HuH-7 (cell line): ENCODE data around the gene ATM.
A peak's percentile ranks its signal among the peaks of the same experiment; 100 is the strongest.
"Not testable (repeated sequence)": the region's sequence is repeated elsewhere in the genome, so short reads cannot be mapped to it uniquely, and the experiment has no call there.

Source experiments
- DNase-seq: peaks from one replicate; pipeline ENCODE4 v3.0.0; 2011; ENCODE audit warnings: low spot score

ATM gene

GRCh38 chr11:108278546-108278945, 55.7 kb downstream of the ATM start:
- DNase-seq, result no peak

DNA sequence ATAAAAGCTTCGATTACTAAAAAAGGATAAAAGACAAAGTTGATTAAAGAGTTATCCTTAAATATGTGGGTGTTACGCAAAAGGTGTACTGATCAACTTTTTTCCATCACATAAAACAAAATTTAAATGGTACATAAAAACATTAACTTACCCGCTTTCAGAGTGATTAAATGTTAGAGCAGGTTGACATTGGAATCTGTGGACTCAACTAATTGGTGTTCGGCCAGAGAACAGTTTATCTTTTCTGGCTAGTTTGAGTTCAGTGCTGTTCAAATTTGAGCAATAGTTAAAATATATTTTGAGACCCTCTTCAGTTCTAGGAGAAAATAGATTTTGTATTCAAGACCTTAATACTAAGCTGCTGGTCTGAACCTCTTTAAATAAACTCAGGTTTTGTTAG, 56.1 kb downstream of the ATM start:
- DNase-seq, result no peak

DNA sequence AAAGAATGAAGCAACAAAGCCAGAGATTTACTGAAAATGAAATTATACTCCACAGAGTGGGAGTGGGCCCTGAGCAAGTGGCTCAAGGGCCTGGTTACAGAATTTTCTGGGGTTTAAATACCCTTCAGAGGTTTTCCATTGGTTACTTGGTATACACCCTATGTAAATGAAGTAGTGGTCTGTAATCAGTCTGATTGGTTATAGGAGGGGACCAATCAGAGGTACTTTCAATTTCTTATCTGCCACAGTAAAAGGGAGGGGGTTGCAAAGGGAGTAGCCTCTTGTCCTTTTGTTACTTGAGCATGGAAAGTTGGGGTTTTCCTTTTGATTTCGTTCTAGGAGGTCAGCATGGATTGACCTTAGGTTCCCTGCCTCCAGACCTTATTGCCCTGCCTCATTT, 63.5 kb downstream of the ATM start:
- DNase-seq, result no peak

DNA sequence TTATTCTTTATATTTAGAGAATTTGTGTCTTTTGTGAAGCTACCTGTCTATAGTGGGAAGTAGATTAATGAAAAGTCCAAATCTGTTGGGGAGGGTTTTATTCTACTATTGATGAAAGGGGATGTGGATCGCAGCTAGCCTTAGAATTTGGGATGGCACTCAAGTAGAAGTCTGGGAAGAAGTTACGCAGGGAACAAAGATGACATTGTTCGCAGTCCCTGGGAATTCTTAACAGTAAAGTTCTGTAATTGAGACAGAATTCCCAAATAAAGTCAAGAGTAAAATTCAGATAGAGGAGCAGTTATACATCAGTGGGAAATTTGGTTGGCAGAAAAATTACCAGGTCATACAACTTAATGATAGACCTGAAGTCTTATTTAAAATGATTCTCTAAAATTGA, 64.1 kb downstream of the ATM start:
- no peak for DNase-seq

GRCh38 chr11:108289066-108289465, 66.2 kb downstream of the ATM start:
- not testable (repeated sequence) for DNase-seq

DNA sequence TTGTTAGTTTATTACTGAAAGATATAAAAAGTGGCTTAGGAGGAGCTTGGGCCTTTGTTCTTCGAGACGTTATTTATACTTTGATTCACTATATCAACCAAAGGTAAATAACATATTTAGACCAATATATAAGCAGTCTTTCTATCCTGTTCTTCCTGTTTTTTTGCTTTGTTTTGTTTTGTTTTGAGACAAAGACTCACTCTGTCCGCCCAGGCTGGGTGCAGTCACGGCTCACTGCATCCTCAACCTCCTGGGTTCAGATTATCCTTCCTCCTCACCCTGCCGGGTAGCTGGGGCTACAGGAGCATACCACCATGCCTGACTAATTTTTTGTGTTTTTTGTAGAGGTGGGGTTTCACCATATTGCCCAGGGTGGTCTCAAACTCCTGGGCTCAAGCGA, 66.8 kb downstream of the ATM start:
- DNase-seq, result no peak

GRCh38 chr11:108293229-108293628, 70.4 kb downstream of the ATM start:
- DNase-seq, result no peak

GRCh38 chr11:108302121-108302785, 79.4 kb downstream of the ATM start:
- DNase-seq, result no peak

GRCh38 chr11:108307751-108308150, 84.9 kb downstream of the ATM start:
- DNase-seq, result no peak

- DNase-seq, result no peak
Observed at GRCh38 chr11:108313444-108313843, 90.6 kb downstream of the ATM start.

DNA sequence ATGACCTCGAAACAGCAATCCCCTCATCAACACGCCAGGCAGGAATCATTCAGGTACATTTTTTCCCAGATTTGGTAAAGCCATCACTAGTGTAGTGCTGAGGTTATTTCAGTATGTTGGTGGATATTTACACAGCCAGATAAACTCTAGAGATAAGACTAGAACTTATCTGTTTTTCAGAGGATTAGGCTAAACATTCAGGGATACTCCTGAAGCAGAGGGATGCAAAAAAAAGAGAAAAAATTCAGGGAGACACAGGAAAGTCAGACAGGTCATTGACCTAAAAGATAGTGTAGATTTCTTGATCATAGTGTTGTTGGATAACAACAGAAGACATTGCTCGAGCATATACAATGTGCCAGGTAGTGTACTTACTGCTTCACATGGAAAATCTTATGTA, 93.2 kb downstream of the ATM start:
- DNase-seq, result no peak

DNA sequence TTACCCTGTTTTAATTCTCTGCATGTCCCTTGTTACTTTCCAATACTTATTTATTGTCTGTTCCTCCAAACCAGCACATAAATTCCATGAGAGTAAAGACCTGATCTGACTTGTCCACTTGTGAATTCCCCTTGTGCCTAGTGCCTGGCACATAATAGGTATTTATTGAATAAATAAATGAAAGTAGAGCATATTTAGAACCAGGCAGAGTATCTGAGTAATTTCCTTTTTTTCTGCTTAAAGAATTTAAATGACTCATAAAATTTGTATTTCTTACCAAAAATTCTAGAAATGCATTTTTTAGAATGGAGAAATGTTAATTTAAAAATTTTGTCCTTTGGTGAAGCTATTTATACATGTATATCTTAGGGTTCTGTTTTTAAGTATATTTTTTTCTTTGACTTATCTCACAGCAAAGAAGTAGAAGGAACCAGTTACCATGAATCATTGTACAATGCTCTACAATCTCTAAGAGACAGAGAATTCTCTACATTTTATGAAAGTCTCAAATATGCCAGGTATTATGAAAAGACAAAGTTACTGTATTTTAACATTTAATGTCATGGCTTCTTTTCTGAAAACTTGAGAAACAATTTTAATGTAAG, 96.8 kb downstream of the ATM start:
- no peak for DNase-seq

DNA sequence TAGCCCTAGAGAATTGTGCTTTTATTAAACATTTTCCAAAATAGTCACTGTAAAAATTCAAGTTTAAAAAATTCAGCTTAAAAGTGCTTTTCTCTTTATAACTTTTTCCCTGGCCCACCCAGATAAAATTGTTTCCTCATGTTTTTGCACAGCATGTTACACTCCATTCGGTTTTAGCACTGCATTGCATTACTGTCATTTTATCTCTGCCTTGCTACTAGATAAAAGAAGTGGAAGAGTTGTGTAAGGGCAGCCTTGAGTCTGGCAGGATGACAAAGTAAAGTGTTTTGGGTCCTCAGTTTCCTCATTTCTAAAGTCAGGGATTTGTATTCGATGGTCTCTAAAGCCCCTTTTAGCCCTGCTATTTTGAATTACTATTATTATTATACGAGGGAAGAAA, 99.8 kb downstream of the ATM start:
- no peak for DNase-seq

GRCh38 chr11:108324587-108324986, 101.7 kb downstream of the ATM start:
- no peak for DNase-seq

GRCh38 chr11:108333403-108333899, 110.6 kb downstream of the ATM start:
- DNase-seq, result no peak

DNA sequence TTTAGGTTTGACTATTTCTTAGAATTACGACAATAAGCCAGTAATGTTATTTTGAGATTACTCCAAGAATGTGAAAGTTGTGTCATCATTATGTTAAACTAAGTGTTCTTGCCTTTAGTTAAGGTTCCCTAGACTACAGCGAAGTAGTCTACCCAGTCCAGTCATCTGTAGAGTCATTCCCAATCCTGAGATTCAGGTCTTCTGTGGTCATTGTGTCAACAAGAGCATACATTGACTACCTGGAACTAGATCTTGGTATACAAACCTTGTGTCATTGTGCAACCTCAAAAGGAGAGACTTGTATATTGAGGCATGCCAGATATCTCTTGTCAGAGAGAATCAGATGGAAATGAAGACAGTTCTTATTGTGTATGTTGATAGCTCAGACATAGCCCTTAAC, 115.9 kb downstream of the ATM start:
- DNase-seq, result no peak

DNA sequence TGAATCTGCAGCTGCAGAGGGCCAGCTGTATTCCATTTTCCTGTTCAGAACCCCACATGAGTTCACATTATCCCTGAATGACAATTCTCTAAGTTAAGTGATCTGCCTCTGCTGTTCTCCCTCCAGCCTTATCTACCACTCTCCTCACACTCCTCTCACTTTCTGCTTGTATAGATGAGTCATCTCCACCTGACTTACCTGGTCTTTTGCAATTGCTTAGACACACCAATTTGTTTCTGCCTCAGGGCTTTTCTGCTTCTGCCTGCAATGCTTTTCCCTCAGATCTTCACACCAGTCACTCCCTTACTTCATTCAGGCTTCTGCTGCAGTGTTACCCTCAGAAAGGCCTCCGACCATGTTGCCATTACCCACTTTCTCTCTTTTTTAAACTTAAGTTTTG, 118.1 kb downstream of the ATM start:
- DNase-seq, result peak; percentile 11

GRCh38 chr11:108341654-108342053, 118.8 kb downstream of the ATM start:
- no peak for DNase-seq

DNA sequence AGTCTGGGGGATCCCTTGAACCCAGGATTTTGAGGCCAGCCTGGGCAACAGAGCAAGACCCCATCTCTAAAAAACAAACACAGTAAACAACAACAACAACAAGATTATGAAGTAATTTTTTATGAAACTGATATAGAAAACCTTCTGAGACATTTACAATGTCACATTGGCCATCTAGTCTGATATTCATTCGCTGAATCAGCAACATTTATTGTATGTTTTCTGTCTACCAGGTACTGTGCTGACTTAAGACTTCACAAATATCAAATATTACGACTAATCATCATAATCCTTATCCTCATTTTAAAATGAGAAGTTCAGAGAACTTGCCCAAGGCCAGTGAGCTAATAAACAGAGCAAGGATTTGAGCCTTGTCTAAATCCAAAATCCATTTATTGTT, 120.8 kb downstream of the ATM start:
- no peak for DNase-seq

GRCh38 chr11:108345767-108346166, 122.9 kb downstream of the ATM start:
- no peak for DNase-seq

DNA sequence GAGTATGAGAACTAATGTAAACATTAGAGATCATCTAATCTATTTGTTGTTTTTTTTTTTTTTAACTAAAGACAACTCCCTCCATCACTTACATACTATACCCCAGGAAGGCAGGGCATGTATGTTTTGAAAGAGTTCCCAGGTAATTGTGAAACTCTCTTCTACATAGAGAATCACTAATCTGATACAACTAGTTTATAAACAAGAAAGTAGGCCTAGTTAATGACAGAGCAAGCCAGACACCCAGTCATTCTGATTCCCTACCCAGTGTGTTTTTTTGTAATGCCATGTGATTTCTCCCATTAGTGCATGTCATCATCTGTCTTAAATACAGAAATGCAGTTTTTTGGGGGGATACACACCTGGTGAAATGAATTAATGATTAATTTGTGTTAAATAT, 123.6 kb downstream of the ATM start:
- no peak for DNase-seq

GRCh38 chr11:108351468-108351867, 128.6 kb downstream of the ATM start:
- no peak for DNase-seq

GRCh38 chr11:108364159-108364558, 141.3 kb downstream of the ATM start:
- no peak for DNase-seq

GRCh38 chr11:108368134-108368533, 145.3 kb downstream of the ATM start:
- DNase-seq, result no peak
